AG09319 (cell line): Measurements from ENCODE around the gene NABP1.

Source experiments
- DNase-seq: peaks from one replicate; pipeline ENCODE4 v3.0.0-alpha.2; 2010; ENCODE audit warnings: low read depth; ENCODE audit errors: extremely low read depth
- TF ChIP-seq, protein P1 (sequence below): IDR thresholded peaks from 2 replicates; pipeline ENCODE4 v1.5.1; 2011; ENCODE audit warnings: low read depth, mild to moderate bottlenecking, inconsistent platforms, low read length, moderate library complexity

NABP1 gene

GRCh38 chr2:191677646-191678436 lies at the start of gene NABP1:
Gene NABP1 (plus strand): TSS chr2:191678136. CDS start chr2:191678615, 479 bp downstream.
- TF ChIP-seq, protein P1, sequence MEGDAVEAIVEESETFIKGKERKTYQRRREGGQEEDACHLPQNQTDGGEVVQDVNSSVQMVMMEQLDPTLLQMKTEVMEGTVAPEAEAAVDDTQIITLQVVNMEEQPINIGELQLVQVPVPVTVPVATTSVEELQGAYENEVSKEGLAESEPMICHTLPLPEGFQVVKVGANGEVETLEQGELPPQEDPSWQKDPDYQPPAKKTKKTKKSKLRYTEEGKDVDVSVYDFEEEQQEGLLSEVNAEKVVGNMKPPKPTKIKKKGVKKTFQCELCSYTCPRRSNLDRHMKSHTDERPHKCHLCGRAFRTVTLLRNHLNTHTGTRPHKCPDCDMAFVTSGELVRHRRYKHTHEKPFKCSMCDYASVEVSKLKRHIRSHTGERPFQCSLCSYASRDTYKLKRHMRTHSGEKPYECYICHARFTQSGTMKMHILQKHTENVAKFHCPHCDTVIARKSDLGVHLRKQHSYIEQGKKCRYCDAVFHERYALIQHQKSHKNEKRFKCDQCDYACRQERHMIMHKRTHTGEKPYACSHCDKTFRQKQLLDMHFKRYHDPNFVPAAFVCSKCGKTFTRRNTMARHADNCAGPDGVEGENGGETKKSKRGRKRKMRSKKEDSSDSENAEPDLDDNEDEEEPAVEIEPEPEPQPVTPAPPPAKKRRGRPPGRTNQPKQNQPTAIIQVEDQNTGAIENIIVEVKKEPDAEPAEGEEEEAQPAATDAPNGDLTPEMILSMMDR: no peak

GRCh38 chr2:191629001-191629453 lies 48.9 kb upstream of the NABP1 start:
- no peak for DNase-seq
- TF ChIP-seq, protein P1: no peak

More at GRCh38 chr2:191677646-191678436, at the start of gene NABP1:
- peak; percentile 97 for DNase-seq

DNA sequence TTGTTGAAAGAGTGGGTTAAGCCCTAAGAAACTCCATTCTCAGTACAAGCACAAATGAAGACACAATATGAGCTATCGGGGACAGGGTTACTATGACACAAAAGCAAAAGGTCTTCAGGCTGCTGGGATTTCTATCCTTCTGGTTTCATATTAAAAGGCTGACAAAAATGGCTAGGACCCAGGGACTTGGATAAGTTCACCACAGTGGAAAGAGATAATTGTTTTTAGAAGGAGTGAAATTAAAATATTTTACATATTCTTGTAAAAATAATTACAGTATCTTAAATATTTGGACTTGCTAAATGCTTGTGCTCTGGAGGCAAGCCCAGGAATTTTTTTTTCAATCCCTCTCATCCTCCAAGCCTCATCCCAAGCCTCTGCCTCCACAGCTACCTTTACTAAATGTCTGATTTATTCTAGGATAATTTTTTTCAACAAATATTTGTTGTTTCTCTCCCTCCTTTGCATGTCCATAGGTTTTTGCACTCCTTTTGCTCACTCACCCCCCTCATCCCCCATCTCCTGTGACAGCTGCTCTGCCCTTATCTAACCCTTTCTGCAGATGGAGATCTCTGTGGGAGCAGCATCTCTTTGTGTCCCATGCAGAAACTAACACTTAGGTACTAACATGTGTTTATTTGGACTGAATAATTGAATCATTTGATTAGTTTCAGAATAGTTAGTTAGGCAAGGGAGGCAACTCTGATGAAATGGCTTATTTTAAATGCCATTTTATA lies 47.8 kb upstream of the NABP1 start:
- DNase-seq: no peak
- TF ChIP-seq, protein P1: no peak

DNA sequence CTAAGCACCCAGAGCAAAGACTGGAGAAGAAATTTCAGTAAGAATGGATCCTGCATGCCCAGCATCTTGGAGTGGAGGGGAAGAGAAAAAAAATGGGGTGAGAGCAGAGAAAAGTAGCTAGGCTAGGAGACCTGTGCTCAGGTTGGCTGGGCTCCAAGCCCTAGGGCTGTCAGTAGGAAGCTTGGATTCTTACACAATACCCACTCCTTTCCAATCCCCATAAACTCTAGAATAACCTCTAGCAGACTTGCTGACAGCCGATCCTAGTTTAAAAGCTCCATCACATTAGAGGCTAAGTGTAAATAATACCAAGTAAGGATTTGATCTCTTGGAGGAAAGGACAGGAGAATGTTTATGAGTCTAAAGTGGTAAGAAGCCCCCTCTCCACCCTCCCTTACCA lies 46.2 kb upstream of the NABP1 start:
- TF ChIP-seq, protein P1: no peak
- DNase-seq: no peak

GRCh38 chr2:191632426-191632825 lies 45.5 kb upstream of the NABP1 start:
- DNase-seq: no peak
- TF ChIP-seq, protein P1: no peak

DNA sequence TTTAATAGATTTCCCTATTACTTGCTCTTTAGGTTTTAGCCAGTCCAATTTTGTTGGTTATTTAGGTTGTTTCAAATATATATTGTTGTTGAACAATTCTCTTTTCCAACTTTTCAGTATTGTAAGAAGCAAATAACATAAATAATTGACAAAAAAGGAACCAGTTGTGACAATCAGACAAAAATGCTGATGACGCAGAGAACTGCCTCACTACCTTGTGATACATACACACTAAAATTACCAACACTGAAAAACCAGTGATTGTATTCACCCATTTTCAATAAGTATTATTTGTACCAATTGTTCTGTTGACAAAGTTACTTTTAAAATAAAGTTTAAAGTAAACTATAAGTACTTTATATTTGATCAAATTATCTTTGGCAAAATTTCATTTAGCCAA lies 43.1 kb upstream of the NABP1 start:
- no peak for DNase-seq
- TF ChIP-seq, protein P1: no peak
